ENCODE results near the gene FUBP1.

The FUBP1 gene

GRCh38 chr1:77938651-77939050, 40.2 kb downstream of the FUBP1 start:
- Histone ChIP-seq H3K4me3 (ENCODE audit: low read length) (no peak overlapping the region), H3K9me3 (replicated peaks; ENCODE audit: insufficient read depth, low read length) (no peaks in the 10 kb centered on the region), H3K79me2 (ENCODE audit: low read length) (no peaks in the 10 kb centered on the region), H4K20me1 (ENCODE audit: insufficient read depth, low read length) (no peaks in the 10 kb centered on the region), H2AFZ (ENCODE audit: low read length) (no peak overlapping the region), H3K9ac (ENCODE audit: low read length) (no peak overlapping the region), H3K9me2 (replicated peaks; ENCODE audit: insufficient read depth, low read length) (no peaks in the 10 kb centered on the region), H3K4me1 (ENCODE audit: low read length) (no peaks in the 10 kb centered on the region), H3F3A (ENCODE audit: insufficient read depth, low read length) (peaks cover 7% of the 10 kb centered on the region; the same call in 1 of the 2 replicates), H3K36me3 (replicated peaks; ENCODE audit: insufficient read depth, low read length) (0 out of 2 replicates have a peak, but pooled peaks cover 4% of the 10 kb centered on the region), H3K27me3 (replicated peaks; ENCODE audit: insufficient read depth, low read length) (no peaks in the 10 kb centered on the region), H3K27ac (ENCODE audit: low read length) (no peak overlapping the region), H3K4me2 (ENCODE audit: low read depth, low read length) (no peak overlapping the region)
- no peak for DNase-seq
- no peak for TF ChIP-seq EZH2 (optimal IDR thresholded peaks at IDR 0.05; ENCODE audit: low read depth, low read length)

- no peaks in the 10 kb centered on the region for H3K9me3 ChIP-seq (replicated peaks; ENCODE audit: insufficient read depth, low read length)
- H3K9ac ChIP-seq (ENCODE audit: low read length): no peak overlapping the region
- H4K20me1 ChIP-seq (ENCODE audit: insufficient read depth, low read length): no peaks in the 10 kb centered on the region
- DNase-seq: no peak
- no peaks in the 10 kb centered on the region for H3K36me3 ChIP-seq (replicated peaks; ENCODE audit: insufficient read depth, low read length)
- no peak overlapping the region for H3K4me3 ChIP-seq (ENCODE audit: low read length)
- H3K27ac ChIP-seq (ENCODE audit: low read length): no peak overlapping the region
- no peak overlapping the region for H3K4me2 ChIP-seq (ENCODE audit: low read depth, low read length)
- H3F3A ChIP-seq (ENCODE audit: insufficient read depth, low read length): 0 out of 2 replicates have a peak, but pooled peaks cover 3% of the 10 kb centered on the region
- H2AFZ ChIP-seq (ENCODE audit: low read length): no peak overlapping the region
- peaks cover 5% of the 10 kb centered on the region; the same call in 1 of the 2 replicates for H3K27me3 ChIP-seq (replicated peaks; ENCODE audit: insufficient read depth, low read length)
- no peaks in the 10 kb centered on the region for H3K4me1 ChIP-seq (ENCODE audit: low read length)
- H3K9me2 ChIP-seq (replicated peaks; ENCODE audit: insufficient read depth, low read length): no peaks in the 10 kb centered on the region
- no peaks in the 10 kb centered on the region for H3K79me2 ChIP-seq (ENCODE audit: low read length)
- TF ChIP-seq EZH2phosphoT487 (IDR thresholded peaks at IDR 0.05; ENCODE audit: low read length): no peak
- no peak for TF ChIP-seq CTCF (IDR thresholded peaks at IDR 0.05; ENCODE audit: low read length)
- no peak for TF ChIP-seq EZH2 (optimal IDR thresholded peaks at IDR 0.05; ENCODE audit: low read depth, low read length)
These were observed 49.1 kb downstream of the FUBP1 start for GRCh38 chr1:77929806-77930205.

- no peak overlapping the region for H3K27ac ChIP-seq (ENCODE audit: low read length)
- peaks cover 5% of the 10 kb centered on the region; the same call in 1 of the 2 replicates for H3K27me3 ChIP-seq (replicated peaks; ENCODE audit: insufficient read depth, low read length)
- DNase-seq: no peak
- no peaks in the 10 kb centered on the region for H3K9me3 ChIP-seq (replicated peaks; ENCODE audit: insufficient read depth, low read length)
- H3K79me2 ChIP-seq (ENCODE audit: low read length): no peaks in the 10 kb centered on the region
- H3K4me2 ChIP-seq (ENCODE audit: low read depth, low read length): no peak overlapping the region
- H3K36me3 ChIP-seq (replicated peaks; ENCODE audit: insufficient read depth, low read length): no peaks in the 10 kb centered on the region
- H2AFZ ChIP-seq (ENCODE audit: low read length): no peak overlapping the region
- no peak for TF ChIP-seq EZH2 (optimal IDR thresholded peaks at IDR 0.05; ENCODE audit: low read depth, low read length)
- no peak for TF ChIP-seq CTCF (IDR thresholded peaks at IDR 0.05; ENCODE audit: low read length)
- no peak for TF ChIP-seq EZH2phosphoT487 (IDR thresholded peaks at IDR 0.05; ENCODE audit: low read length)
- 0 out of 2 replicates have a peak, but pooled peaks cover 3% of the 10 kb centered on the region for H3F3A ChIP-seq (ENCODE audit: insufficient read depth, low read length)
- H4K20me1 ChIP-seq (ENCODE audit: insufficient read depth, low read length): no peaks in the 10 kb centered on the region
- no peaks in the 10 kb centered on the region for H3K4me1 ChIP-seq (ENCODE audit: low read length)
- H3K9me2 ChIP-seq (replicated peaks; ENCODE audit: insufficient read depth, low read length): no peaks in the 10 kb centered on the region
- no peak overlapping the region for H3K9ac ChIP-seq (ENCODE audit: low read length)
- no peak overlapping the region for H3K4me3 ChIP-seq (ENCODE audit: low read length)
These were observed 51.5 kb downstream of the FUBP1 start for GRCh38 chr1:77927414-77927813.

GRCh38 chr1:77926561-77927357, 52.1 kb downstream of the FUBP1 start:
- Histone ChIP-seq H3K36me3 (replicated peaks; ENCODE audit: insufficient read depth, low read length) (no peaks in the 10 kb centered on the region), H3K79me2 (ENCODE audit: low read length) (no peaks in the 10 kb centered on the region), H3K9me2 (replicated peaks; ENCODE audit: insufficient read depth, low read length) (no peaks in the 10 kb centered on the region), H3K27me3 (replicated peaks; ENCODE audit: insufficient read depth, low read length) (peaks cover 5% of the 10 kb centered on the region; the same call in 1 of the 2 replicates), H3K9me3 (replicated peaks; ENCODE audit: insufficient read depth, low read length) (no peaks in the 10 kb centered on the region), H4K20me1 (ENCODE audit: insufficient read depth, low read length) (no peaks in the 10 kb centered on the region), H3K4me1 (ENCODE audit: low read length) (no peaks in the 10 kb centered on the region), H3K9ac (ENCODE audit: low read length) (no peak overlapping the region), H3F3A (ENCODE audit: insufficient read depth, low read length) (0 out of 2 replicates have a peak, but pooled peaks cover 3% of the 10 kb centered on the region), H3K27ac (ENCODE audit: low read length) (no peak overlapping the region), H3K4me2 (ENCODE audit: low read depth, low read length) (no peak overlapping the region), H2AFZ (ENCODE audit: low read length) (no peak overlapping the region), H3K4me3 (ENCODE audit: low read length) (no peak overlapping the region)
- DNase-seq: peak; percentile 33
- TF ChIP-seq CTCF (IDR thresholded peaks at IDR 0.05; ENCODE audit: low read length) (no peak), EZH2 (optimal IDR thresholded peaks at IDR 0.05; ENCODE audit: low read depth, low read length) (no peak), EZH2phosphoT487 (IDR thresholded peaks at IDR 0.05; ENCODE audit: low read length) (no peak)
